ENCODE measurements around the gene CTNND2.
A peak's percentile ranks its signal among the peaks of the same experiment; 100 is the strongest.

CTNND2 gene

DNA sequence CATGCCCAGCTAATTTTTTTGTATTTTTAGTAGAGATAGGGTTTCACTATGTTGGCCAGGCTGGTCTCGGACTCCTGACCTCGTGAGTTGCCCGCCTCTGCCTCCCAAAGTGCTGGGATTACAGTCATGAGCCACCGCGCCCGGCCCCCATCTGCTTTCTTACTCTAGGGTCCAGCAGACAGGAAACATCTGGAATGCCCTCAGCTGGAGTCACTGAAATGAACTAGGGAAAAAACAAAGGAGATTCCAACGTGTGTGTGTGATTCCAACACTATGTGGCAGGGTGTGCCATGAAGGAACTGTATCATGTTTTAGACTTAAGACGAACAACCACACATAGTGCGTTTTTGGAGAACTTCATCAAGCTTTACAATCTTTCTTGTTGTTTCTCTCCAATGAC lies 603.1 kb downstream of the CTNND2 start:
- DNase-seq = no peak

DNA sequence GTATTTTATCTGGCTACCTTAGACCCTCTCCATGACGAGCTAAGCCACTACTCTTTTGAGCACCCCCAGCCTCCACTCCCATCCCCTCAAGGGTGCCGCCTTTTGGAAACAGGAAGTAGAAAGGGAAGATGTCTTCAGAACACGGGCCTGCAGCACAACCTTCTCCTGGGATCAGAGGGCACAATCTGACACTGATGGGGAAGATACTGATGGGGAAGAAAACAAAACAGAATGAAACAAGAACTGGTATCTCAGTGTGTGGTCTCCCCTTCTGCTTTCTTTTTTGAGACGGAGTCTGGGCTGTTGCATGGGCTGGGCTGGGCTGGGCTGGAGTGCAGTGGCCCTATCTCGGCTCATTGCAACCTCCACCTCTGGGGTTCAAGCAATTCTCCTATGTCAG lies 603.5 kb downstream of the CTNND2 start:
- no peak for DNase-seq

DNA sequence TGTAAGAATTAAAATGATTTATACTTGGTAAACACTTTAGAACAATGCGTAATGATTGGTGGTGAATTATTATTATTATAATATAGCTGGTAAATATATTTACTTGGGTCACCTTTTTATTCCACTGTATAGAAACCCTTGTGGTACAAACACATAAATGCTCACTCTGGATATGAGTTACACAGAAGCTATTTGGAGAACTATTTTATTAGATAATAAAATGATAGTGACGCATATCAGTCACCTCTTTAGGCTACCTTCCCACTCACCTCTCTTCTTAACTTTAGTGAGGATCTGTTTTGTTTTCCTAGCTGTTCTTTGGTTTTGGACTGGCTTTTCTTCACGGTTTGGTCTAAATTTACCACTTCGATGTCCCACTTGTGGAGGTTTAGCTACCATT lies 605.4 kb downstream of the CTNND2 start:
- no peak for DNase-seq

DNA sequence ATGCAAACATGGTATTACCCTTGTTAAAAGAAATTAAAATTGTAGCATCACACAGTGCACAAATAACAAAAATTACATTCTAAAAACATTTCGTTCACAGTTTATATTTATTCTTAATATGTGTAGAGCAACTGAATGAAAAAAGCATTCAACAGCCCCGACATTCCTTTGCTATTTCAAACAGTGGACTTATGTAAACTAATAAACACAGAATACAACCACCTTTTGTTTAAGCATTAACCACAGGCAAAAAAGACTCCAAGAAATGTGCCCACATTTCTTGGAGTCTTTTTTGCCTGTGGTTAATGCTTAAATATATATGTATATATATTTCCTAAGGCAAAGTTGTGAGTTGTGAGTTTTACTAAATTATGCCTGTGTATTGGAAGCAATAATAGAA lies 610.7 kb downstream of the CTNND2 start:
- DNase-seq = no peak

DNA sequence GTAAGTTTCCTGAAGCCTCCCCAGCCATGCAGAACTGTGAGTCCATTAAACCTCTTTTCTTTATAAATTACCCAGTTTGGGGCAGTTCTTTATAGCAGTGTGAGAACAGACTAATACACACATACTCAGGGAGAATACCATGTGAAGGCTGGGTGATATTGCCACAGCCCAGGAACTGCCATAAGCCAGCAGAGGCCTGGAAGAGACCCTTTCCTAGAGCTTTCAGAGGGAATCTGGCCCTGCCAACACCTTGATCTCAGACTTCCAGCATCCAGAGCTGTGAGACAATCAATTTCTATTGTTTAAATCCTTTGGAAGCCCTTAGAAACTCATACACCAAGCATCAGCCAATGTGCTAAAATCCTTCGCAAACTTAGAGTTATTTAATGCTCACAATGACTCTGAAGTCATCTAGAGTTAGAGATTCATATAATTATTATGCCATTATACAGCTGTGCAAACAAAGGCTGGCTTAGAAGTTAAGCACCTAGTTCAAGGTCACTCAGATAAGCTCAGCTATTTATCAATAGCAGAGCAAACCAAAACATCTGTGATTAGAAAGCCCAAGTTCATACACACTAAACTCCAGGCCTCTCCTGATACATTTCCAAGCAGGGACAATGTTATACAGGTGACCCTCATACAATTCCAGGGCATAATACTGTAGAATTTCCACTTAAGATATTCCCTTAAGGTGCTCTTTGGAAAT lies 611.4 kb downstream of the CTNND2 start:
- peak; percentile 27 for DNase-seq

DNA sequence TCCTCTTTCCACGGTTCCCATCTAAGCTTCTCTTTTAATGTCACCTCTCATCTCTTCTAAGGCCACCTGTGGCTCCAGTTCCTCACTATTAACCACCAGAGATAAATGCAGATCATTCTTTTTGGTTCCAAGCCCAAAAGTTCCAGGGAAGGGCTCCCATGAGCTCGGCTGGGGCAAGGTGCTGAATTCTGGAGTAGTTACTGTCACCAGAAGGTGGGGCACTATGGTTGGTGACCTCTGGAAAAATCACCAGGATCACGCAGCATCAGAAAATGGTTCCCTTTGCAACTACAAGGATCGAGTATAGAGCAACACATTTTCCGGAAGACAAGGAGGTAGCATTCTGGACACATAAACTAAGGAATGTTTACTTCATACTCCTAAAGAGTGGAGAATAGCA lies 614.5 kb downstream of the CTNND2 start:
- peak; percentile 9 for DNase-seq

DNA sequence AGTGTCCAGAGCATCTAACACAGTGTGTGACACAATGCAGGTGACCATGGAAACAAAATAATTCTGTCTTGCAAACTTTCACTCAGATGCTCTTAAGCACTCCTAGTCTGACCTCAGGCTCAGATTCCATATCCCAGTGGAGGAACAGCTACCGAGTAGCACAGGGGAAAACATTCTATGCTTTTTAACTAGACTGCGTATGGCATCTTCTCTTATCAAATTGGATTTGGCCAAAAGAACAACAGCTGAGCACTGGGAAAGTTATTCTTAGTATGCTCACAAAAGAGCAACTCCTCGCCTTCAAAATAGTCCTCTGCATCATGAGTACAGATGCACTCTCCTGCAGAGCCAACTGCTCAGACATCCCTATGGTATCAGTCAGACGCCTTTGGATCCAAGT lies 615.0 kb downstream of the CTNND2 start:
- no peak for DNase-seq

DNA sequence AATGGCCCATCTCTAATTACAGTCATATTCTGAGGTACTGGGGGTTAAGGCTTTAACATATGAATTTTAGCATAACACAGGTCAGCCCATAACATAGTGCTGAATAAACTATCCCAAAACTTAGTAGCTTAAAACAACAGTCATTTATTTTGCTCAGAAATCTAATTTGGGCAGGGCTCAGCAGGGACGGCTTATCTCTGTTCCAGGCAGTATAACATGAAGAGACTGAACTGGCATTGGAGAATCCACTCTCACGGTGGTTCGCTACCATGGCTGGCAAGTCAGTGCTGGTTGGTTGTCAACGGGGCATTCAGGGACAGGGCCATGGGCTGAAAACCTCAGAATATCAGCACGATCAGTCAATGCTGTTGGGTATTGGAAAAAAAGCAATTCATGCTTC lies 622.4 kb downstream of the CTNND2 start:
- no peak for DNase-seq

DNA sequence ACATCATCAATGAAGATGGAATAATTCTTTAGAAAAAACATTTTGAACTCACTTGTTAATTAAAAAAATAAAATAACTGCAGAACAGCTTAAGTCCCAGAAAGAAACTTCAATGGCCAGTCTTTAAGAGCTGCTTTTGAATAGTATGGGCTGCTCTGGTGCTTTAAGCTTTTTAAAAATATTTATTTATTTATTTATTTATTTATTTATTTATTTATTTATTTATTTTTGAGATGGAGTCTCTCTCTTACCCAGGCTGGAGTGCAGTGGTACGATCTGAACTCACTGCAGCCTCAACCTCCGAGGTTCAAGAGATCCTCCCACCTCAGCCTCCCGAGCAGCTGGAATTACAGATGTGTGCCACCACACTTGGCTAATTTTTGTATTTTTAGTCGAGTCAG lies 626.9 kb downstream of the CTNND2 start:
- DNase-seq = no peak

DNA sequence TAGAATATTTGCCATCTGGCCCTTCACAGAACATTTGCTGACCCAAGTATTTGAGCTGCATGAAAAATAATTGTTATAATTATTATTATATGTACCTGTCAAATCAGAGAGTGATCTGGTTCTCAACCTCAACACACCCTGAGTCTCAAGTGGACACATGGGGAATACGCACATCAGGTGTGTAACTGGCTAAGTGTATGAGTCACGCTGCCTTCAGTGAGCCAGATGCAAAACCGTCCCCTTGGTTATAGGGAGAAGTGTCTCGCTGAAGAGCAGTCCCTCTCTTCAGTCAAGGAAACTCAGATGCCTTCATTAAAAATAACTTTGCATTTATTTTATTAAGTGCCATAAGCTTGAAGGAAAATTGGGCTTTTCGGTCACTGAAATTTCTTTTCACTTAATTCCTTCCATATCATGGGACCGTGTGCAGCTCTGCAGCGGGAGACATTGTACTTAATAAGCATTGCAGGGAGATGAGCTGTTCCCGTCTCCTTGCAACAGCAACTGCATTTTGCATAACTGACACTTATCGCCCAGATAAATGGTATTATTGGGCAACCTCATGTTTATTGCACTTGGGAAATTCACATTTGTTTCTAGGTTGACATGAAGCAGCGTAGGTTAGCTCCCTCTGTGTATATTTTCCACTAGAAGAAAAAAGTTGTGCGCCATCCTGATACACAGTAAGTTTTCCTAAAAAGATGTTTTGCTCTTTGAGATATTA lies 630.9 kb downstream of the CTNND2 start:
- peak; percentile 47 for DNase-seq

DNA sequence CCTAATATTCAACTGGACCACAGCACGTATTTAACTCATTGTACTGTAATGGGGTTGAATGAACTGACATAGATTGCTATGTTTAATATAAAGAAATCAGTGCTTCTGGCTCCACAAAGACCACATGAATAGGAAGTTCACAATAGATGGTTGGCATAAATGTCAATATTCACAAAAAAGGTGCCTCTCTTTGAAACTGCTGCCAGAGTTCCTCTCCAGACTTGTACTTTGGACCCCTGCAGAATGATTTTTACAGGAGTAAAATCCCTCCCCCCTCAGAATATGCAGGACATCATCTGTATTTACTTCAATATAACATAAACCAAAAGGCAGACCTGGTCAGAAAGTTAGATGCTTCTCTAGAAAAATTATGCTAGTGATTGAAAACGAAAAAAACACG lies 634.7 kb downstream of the CTNND2 start:
- DNase-seq = peak; percentile 21

DNA sequence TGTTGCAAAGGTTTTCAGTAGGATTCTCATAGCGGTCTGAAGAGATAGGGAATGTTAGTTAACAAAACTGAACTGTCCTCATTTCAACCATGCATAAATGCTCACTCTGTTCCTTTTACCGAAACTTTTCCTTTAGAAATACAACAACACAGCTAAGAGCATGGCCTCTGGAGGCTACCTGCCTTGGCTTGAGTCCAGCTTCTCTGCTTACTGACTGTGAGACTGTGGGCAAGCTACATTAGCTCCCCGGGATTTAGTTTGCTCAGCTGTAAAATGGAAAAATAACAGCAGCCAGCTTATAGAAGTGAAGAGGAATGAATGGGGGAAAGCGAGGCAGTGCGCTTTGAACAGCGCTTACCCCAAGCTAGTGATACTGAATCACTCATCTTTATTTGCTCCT lies 635.4 kb downstream of the CTNND2 start:
- DNase-seq = peak; percentile 50

DNA sequence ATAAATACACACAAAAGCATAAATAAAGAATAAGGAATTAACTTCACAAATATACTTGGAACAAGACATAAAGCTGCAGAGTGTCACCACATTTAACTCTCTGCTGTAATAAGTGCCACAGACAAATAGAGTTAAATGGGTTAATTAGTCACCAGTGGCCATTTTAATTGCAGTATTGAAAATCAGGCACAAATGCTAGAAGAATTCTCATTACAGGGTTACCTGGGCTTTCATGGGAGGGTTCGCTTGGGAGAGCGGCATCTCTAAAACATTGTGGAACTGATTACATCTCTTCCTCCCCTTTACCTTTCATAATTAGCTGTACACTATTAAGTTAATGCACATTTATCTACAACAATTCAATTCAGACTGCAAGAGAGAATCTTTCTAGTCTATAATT lies 637.9 kb downstream of the CTNND2 start:
- no peak for DNase-seq

DNA sequence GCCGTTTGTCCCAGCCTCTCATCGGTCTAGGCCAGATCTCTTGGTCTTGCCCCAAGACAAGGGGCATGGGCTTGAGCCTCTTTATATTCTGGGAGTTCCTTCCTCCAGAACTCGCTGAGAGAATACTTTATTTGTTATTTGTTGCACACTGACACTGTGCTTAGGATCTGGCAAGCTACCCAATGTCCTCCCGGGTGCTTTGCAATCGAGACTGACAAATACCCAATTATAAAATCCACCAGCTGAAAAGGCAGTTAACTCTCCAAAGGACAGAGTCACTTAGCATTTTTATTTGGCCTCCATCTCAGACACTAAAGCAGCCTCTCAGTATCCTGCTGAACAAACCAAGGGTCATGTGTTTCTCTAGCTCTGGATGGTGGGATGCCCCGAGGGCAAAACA lies 643.0 kb downstream of the CTNND2 start:
- no peak for DNase-seq

DNA sequence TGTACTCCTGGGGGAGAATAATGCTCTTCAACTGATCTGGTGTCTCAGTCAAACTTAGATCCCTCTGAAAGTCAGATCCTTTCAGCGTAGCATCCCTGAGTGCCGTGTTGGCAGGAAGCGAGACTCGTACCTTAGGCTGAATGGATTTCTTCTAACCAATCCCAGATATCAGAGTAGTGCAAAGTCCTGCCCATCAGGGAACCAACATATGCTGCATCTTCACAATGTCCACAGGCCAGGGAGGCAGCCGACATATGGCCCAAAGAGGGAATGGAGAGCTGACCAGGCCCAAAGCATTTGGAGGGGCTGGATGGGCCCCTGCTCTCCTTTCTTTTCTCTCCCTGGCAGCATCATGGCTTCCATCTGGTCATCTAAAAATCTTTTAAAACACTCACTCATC lies 646.2 kb downstream of the CTNND2 start:
- DNase-seq = no peak

DNA sequence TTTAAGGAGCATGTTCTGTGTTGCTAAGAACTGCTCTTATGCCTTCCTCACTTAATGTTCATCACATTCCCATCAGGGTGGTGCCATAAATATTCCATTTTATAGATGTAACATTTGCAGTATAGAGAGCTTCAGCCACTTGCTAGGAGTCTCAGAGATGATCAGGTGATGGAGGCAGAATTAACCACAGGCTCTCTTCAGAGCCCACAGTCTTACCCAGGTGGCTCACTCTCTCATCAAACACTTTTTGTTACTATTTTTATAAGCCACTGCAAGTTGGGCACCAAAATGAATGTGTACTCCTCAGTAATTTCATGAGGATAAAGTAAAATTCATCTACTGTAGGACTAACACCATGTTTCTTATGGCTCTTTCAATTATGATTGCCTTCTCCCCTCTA lies 651.7 kb downstream of the CTNND2 start:
- no peak for DNase-seq

DNA sequence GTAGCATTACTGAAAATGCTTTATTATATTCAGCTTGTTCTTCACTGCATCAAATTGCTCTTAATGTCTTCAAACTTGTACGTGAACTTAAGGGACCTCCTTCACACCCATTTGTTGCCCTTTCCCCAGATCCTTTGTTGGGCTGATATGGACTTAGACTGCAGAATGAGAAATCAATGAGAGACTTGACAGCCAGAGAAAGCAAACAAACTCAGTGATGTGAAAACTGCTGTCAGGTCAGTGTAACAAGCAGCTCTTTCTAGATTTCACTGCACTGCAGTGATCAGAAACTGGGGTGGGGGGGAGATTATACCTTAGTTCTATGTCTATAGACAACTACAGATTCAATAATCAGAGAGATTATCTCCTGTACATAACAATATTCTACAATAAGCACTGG lies 652.2 kb downstream of the CTNND2 start:
- DNase-seq = no peak

DNA sequence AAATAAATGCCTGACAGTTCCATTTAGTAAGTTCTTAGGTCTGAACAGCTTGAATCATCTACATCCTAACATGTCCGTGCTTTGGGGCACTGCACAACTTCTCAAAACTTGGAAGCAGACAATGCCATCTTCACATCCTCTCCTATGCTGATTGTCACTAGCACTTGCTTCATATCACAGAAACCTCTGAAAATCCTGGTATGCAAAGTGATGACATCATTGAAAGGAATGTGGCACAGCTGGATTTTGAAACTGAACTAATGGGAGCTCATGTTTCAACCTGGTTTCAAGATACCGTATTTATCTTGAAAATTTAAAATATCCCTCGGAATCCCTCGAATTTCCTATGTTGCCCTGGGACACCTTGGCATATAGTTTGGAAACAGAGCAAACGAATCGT lies 653.0 kb downstream of the CTNND2 start:
- peak; percentile 58 for DNase-seq

DNA sequence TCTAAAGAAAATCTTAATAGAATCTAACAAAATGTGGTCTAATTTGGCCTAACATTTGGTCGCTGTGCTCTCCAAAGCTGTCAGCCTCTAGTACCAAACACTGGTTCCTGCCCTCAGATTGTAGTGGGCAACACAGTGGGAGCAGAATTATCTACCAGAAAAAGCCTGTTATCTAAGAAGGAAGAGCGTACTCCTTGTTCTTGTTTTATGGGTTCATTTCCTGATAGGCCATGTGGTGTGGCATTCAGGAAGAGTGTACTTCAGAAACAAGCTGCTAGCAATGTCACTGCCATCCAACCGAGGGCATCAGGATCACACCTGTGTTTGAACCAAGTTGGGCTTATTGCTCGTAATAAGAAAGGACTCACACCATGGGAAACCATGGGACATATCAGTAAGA lies 655.3 kb downstream of the CTNND2 start:
- DNase-seq = peak; percentile 9

DNA sequence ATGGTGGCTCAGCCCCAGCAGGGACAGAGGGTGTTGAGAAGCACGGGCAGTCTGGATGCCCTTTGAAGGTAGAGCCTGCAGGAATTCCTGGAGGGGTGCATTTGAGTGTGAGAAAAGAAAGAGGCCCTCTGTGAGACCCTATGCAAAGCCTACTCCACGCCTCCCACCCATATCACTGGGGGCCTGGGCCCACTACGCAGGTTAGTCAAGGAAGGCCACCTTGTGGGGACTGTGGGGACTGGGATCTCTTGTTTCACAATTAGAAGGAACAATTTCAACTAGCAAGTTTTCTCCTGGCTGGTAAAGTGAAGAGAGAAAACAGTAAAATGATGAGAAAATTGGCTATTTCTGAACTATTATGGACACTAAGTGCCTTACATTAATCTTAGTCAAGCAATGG lies 657.0 kb downstream of the CTNND2 start:
- peak; percentile 6 for DNase-seq

DNA sequence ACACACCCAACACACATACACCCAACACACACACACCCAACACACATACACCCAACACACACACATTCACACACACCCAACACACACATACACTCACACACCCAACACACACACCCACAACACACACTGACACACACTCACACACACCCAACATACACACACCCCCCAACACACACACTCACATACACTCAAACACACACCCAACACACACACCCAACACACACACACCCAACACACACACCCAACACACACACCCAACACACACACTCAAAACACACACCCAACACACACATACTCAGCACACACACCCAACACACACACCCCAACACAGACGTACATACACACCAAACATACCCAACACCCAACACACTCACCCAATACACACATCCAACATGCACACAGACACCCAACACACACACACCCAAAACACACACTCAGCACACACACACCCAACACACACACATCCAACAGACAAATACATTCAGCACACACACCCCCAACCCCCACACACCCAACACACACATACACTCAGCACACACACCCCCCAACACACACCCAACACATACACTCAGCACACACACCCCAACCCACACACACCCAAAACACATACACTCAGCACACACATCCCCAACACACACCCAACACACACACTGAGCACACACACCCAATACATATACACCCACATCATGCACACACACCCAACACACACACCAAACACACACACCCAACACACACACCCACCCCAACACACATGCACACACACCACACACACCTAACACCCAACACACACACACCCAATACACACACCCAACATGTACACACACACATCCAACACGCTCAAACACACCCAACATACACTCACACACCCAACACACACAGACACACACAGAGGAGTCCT lies 663.7 kb downstream of the CTNND2 start:
- DNase-seq = no peak

DNA sequence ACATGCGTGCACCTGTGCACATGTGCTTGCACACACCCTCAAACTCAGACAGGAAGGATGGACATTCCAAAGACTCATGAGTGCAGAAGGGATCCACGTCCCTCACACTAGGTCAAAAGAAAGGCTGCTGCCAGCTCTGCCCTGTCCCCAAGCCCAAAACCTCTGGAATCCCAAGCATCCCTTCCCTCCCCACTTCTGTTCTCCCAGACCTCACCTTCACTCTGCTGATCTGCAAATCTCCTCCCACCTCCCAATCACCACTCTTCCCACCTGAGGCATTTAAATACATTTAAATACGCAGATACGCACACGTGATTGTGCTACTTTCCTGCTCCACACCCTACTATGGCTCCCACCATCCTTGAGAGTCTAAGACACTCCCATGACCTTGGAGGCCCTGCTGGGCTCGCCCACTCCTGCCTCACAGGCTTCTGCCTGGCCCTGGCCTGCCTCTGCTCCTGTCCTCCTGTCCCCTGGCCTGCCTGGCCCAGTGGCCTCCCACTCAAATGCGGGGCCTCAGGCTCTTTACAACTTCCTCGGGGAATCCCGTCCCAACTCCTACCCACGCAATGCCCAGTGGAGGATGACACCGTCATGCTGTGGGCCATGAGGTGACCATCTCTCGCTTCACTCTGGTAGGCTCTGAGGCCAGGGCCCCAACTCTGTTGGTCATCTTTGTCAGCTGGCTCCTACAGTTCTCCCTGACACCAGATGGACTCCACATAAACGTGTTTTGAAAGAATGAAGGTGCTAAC lies 664.8 kb downstream of the CTNND2 start:
- no peak for DNase-seq

DNA sequence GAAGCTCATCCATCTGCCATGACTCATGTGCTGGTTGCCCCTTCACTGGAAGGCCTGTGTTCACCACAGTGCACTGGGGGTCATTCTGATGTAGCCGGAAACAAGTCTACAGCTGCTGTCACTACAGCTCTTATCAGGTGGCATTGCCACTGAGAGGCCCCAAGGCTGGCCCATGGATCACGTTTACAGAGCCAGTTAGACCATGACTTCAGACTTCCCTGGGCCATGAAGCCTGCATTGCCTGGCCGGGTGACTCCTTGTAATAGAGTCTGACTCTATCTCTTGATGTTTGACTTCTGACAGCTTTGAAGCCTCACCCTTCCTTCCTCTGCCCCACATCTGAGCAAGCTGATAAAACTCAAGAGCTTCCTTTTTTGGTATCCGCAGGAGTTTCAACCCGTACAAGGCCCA lies 669.7 kb downstream of the CTNND2 start:
- DNase-seq = peak; percentile 25

Data from DMS53 (cell line).